ENCODE measurements around the gene MAGEB3. TPM values are rescaled to one million over a fixed set of nuclear protein-coding genes. Genes with fewer than 3 reads are reported as not detected.
A peak's percentile ranks its signal among the peaks of the same experiment; 100 is the strongest.

MAGEB3 gene
- total and polyA plus RNA-seq, 2 donors (not counting 3 experiments of a cell fraction or from before 2014, with no cell fraction given), result not detected

DNA sequence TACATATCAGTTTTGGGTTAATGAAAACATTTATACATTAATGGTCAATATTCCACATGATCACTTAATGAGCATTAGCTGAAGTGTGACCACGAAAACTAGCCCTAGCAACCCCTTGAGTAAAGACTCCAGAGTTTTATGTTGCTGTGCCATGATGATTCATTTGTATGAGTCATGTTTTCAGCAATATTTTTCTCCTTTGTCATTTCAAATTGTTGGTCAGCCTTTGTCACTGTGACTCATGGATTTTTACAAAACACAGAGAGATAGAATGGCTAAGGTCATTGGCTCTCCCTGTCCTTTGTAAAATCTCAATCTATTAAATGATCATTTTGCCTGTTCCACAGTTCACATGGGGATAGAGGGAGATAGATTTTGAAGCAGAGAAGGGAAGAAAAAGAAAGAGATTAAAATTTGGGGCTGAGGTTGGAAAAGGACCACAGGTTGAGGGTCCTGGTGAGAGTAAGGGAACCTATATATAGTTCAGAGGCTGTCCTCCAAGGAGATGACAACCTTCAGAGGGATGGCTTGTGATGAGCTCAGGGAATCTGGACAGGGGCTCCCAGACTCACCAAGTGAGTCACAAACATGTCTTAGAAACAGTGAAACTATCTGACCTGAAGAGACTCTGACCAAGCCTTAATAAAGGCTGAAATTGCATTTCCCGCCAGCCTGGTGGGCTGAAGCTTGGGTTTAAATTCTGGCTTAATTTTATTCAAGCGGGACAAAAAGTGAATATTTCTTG lies 53.2 kb downstream of the MAGEB3 start:
- no peaks in the 10 kb centered on the region for H3K27me3 ChIP-seq (ENCODE audit: control insufficient read depth in 2 of 2, insufficient read depth in 2 of 2, low read length in 2 of 2)
- H3K79me2 ChIP-seq (ENCODE audit: control insufficient read depth, insufficient read depth, low read length), result no peaks in the 10 kb centered on the region
- peak; percentile 87 for DNase-seq (ENCODE audit: low read depth, low spot score)
- H3K9ac ChIP-seq (replicated peaks; ENCODE audit: extremely low read depth, insufficient read depth, low read length), result peak overlapping the region; percentile 57
- peak overlapping the region; percentile 59 for H2AFZ ChIP-seq (ENCODE audit: low read depth, low read length)
- no peaks in the 10 kb centered on the region for H4K20me1 ChIP-seq (replicated peaks; ENCODE audit: control insufficient read depth, extremely low read depth, insufficient read depth, low read length)
- peak overlapping the region; percentile 17 for H3K4me2 ChIP-seq (ENCODE audit: insufficient read depth, low read length)
- BruUV-seq (replicated peaks), result TSS peak; percentile 85
- CTCF ChIA-PET, result interaction anchor here (0.6 to 1.4 kb wide), 2 partner anchors 11 to 25 kb away, joined by 3 read pairs; partner anchors contain the start of gene NR0B1
- H3K36me3 ChIP-seq (ENCODE audit: control insufficient read depth in 2 of 2, extremely low read depth in 1 of 2, insufficient read depth in 2 of 2, low read length in 2 of 2), result no peaks in the 10 kb centered on the region
- peaks cover 15% of the 10 kb centered on the region for H3K4me1 ChIP-seq (ENCODE audit: control insufficient read depth, extremely low read depth, insufficient read depth, low read length)
- no peaks in the 10 kb centered on the region for H3K9me3 ChIP-seq (replicated peaks; ENCODE audit: control insufficient read depth, insufficient read depth, low read length)
- POLR2A ChIA-PET, result no interaction called here
- intact Hi-C loops (cut with micrococcal nuclease) (no loop called here), dilution Hi-C loops (cut with MboI; ENCODE audit: extremely low pct_ligation_motif_present, low sequenced_read_pairs) (no loop called here)
- H3K4me3 ChIP-seq (replicated peaks in 1 of 3; ENCODE audit: insufficient read depth in 1 of 3, low read depth in 1 of 3, low read length in 3 of 3), result no peak overlapping the region
- TF ChIP-seq GATA2 (IDR thresholded peaks at IDR 0.05; ENCODE audit: insufficient read depth, insufficient read length, low read depth, low read length), result no peak
- TF ChIP-seq POLR2A (IDR thresholded peaks at IDR 0.05; ENCODE audit: low read depth, low read length), result no peak
- TF ChIP-seq JUN (IDR thresholded peaks at IDR 0.05; ENCODE audit: borderline replicate concordance, insufficient read depth, insufficient read length, low read depth), result peak; percentile 99
- TF ChIP-seq, protein P1, sequence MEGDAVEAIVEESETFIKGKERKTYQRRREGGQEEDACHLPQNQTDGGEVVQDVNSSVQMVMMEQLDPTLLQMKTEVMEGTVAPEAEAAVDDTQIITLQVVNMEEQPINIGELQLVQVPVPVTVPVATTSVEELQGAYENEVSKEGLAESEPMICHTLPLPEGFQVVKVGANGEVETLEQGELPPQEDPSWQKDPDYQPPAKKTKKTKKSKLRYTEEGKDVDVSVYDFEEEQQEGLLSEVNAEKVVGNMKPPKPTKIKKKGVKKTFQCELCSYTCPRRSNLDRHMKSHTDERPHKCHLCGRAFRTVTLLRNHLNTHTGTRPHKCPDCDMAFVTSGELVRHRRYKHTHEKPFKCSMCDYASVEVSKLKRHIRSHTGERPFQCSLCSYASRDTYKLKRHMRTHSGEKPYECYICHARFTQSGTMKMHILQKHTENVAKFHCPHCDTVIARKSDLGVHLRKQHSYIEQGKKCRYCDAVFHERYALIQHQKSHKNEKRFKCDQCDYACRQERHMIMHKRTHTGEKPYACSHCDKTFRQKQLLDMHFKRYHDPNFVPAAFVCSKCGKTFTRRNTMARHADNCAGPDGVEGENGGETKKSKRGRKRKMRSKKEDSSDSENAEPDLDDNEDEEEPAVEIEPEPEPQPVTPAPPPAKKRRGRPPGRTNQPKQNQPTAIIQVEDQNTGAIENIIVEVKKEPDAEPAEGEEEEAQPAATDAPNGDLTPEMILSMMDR (IDR thresholded peaks at IDR 0.05; ENCODE audit: extremely low read depth in 1 of 2, insufficient read depth in 1 of 2, low read depth in 1 of 2, low read length in 2 of 2), result no peak
- TF ChIP-seq MYC (IDR thresholded peaks at IDR 0.05; ENCODE audit: low read depth, low read length), result no peak
- peak; percentile 92 for TF ChIP-seq FOS (IDR thresholded peaks at IDR 0.05; ENCODE audit: borderline replicate concordance, insufficient read depth, low read length)
- no peak for TF ChIP-seq POLR2AphosphoS5 (IDR thresholded peaks at IDR 0.05; ENCODE audit: insufficient read depth, low read depth, low read length)
- no peaks in the 10 kb centered on the region for H3K9me1 ChIP-seq (replicated peaks; ENCODE audit: control insufficient read depth, extremely low read depth, insufficient read depth, low read length)
- H3K27ac ChIP-seq (ENCODE audit: insufficient read depth, low read depth, low read length), result peak overlapping the region; percentile 97
- peak; percentile 78 for FAIRE-seq

Other genes with a start within 250 kb of the MAGEB3 start
- not detected in 2 replicates for gene MAGEB2, start 15.1 kb upstream of the MAGEB3 start, total RNA-seq
- not detected in 2 replicates for gene MAGEB2, start 15.1 kb upstream of the MAGEB3 start, polyA plus RNA-seq
- gene MAGEB4, start 11.3 kb downstream of the MAGEB3 start, total RNA-seq, result not detected in 2 replicates
- gene MAGEB4, start 11.3 kb downstream of the MAGEB3 start, polyA plus RNA-seq, result not detected in 2 replicates
- gene MAGEB1, start 16.5 kb downstream of the MAGEB3 start, total RNA-seq, result not detected in 2 replicates
- gene MAGEB1, start 16.5 kb downstream of the MAGEB3 start, polyA plus RNA-seq, result not detected in 2 replicates
- gene NR0B1, start 78.7 kb downstream of the MAGEB3 start, total RNA-seq, result not detected in 2 replicates
- gene NR0B1, start 78.7 kb downstream of the MAGEB3 start, polyA plus RNA-seq, result not detected in 2 replicates